ENCODE results near the gene EXOC4. TPM values are rescaled to one million over a fixed set of nuclear protein-coding genes. Genes with fewer than 3 reads are reported as not detected.

The EXOC4 gene
- total RNA-seq, 2 donors from 2014 or later: 106 to 115 TPM

GRCh38 chr7:133724694-133725093, 471.8 kb downstream of the EXOC4 start:
- H3K4me3 ChIP-seq (ENCODE audit: low read length): no peak overlapping the region
- H3K9me3 ChIP-seq (ENCODE audit: control insufficient read depth, low read length): no peaks in the 10 kb centered on the region
- Mint-ChIP-seq H3K9me3 (no peaks in the 10 kb centered on the region), H3K36me3 (ENCODE audit: low read depth) (no peaks in the 10 kb centered on the region), H3K4me3 (no peak overlapping the region), H3K4me1 (peaks cover 14% of the 10 kb centered on the region), H3K27ac (no peak overlapping the region), H3K27me3 (ENCODE audit: insufficient read depth) (no peaks in the 10 kb centered on the region)
- H3K27ac ChIP-seq (ENCODE audit: low read depth, low read length): no peak overlapping the region
- H3K4me1 ChIP-seq (ENCODE audit: control insufficient read depth, insufficient read depth, low read length): no peaks in the 10 kb centered on the region
- H3K27me3 ChIP-seq (ENCODE audit: control insufficient read depth, insufficient read depth, low read length, poor library complexity, severe bottlenecking): no peaks in the 10 kb centered on the region
- 90 to 100% methylated on average over 3 of the region's 3 CpGs for WGBS, 2 experiments (ENCODE audit: insufficient coverage in 1 of 2, insufficient read length in 1 of 2)
- no peaks in the 10 kb centered on the region for H3K36me3 ChIP-seq (ENCODE audit: control insufficient read depth, insufficient read depth, low read length)
- no peak overlapping the region for H3K9ac ChIP-seq (ENCODE audit: extremely low read depth, low read length, poor library complexity, severe bottlenecking)
- no peak for TF ChIP-seq CTCF (conservative IDR thresholded peaks at IDR 0.05)
- no peak for DNase-seq

DNA sequence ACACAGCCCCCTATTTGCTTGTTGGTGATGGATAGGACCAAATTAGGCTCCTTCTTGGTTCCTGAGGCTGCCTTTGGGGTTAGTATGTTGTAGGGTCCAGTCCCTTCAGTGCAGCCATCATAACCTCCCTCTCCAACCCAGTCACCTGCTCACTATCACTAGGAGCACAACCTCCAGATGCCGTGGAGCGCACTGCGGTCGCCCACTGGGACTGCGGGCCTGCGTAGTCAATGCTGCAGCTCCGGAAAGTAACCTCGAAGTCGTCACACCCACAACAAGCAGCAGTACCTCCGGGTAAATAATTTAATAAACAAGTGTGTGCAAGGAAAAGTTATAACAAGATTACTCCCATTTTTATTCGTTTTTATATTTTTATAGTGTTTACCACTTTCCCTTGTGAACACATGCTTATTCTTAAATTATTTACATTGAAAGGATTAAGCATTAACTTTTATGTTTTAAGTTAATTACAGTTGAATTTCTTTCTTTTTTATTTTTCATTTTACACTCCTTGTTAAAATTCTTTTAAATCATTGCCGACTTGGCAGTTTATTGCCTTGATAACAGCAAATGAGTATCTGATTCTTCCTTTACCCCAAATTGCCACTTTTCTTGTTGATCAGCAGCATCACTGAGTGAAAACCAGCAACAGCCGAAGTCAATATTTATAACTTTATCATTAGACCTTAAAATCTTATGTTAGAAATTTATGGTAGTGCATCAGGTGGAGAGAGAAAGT, 474.8 kb downstream of the EXOC4 start:
- H3K36me3 Mint-ChIP-seq (ENCODE audit: low read depth): no peaks in the 10 kb centered on the region
- Histone ChIP-seq H3K4me1 (ENCODE audit: control insufficient read depth, insufficient read depth, low read length) (no peaks in the 10 kb centered on the region), H3K4me3 (ENCODE audit: low read length) (no peak overlapping the region), H3K27me3 (ENCODE audit: control insufficient read depth, insufficient read depth, low read length, poor library complexity, severe bottlenecking) (no peaks in the 10 kb centered on the region), H3K9me3 (ENCODE audit: control insufficient read depth, low read length) (no peaks in the 10 kb centered on the region), H3K36me3 (ENCODE audit: control insufficient read depth, insufficient read depth, low read length) (no peaks in the 10 kb centered on the region), H3K27ac (ENCODE audit: low read depth, low read length) (no peak overlapping the region), H3K9ac (ENCODE audit: extremely low read depth, low read length, poor library complexity, severe bottlenecking) (no peak overlapping the region)
- no peak for DNase-seq
- 87 to 90% methylated on average over 11 to 13 of the region's 13 CpGs for WGBS, 2 experiments (ENCODE audit: insufficient coverage in 1 of 2, insufficient read length in 1 of 2)
- H3K27ac Mint-ChIP-seq: no peak overlapping the region
- no peak for TF ChIP-seq CTCF (conservative IDR thresholded peaks at IDR 0.05)
- no peaks in the 10 kb centered on the region for H3K9me3 Mint-ChIP-seq
- H3K4me3 Mint-ChIP-seq: no peak overlapping the region
- no peaks in the 10 kb centered on the region for H3K27me3 Mint-ChIP-seq (ENCODE audit: insufficient read depth)
- H3K4me1 Mint-ChIP-seq: peaks cover 14% of the 10 kb centered on the region

DNA sequence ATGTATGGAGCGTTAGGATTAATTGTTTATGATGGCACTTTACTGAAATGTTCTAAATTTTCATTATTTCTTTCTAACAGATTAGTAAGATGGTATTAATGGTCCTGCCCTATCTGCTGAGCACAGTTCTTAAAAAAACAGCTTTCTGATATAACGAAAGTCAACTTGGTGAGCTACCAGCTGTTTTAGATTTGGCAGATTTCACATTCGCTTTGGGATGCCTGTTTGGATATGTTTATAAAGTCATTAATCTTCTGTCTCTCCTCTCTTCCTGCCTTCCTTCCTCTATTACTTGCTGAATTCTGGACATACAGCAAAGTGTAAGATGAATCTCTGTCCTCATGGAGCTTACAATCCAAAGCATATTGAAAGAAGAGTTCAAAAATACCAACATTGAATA, 477.5 kb downstream of the EXOC4 start:
- no peaks in the 10 kb centered on the region for H3K36me3 Mint-ChIP-seq (ENCODE audit: low read depth)

More for the DNA sequence above, 477.5 kb downstream of the EXOC4 start:
- no peaks in the 10 kb centered on the region for H3K36me3 ChIP-seq (ENCODE audit: control insufficient read depth, insufficient read depth, low read length)
- Mint-ChIP-seq H3K4me1 (peaks cover 10% of the 10 kb centered on the region), H3K4me3 (no peak overlapping the region), H3K9me3 (no peaks in the 10 kb centered on the region), H3K27ac (no peak overlapping the region), H3K27me3 (ENCODE audit: insufficient read depth) (no peaks in the 10 kb centered on the region)
- H3K9ac ChIP-seq (ENCODE audit: extremely low read depth, low read length, poor library complexity, severe bottlenecking): no peak overlapping the region
- DNase-seq: no peak
- no peaks in the 10 kb centered on the region for H3K9me3 ChIP-seq (ENCODE audit: control insufficient read depth, low read length)
- no peaks in the 10 kb centered on the region for H3K4me1 ChIP-seq (ENCODE audit: control insufficient read depth, insufficient read depth, low read length)
- H3K4me3 ChIP-seq (ENCODE audit: low read length): no peak overlapping the region
- H3K27ac ChIP-seq (ENCODE audit: low read depth, low read length): no peak overlapping the region
- 93% methylated on average over 3 of the region's 3 CpGs; no CpG with 5 or more reads in 1 of the 2 experiments for WGBS, 2 experiments (ENCODE audit: insufficient coverage in 1 of 2, insufficient read length in 1 of 2)
- H3K27me3 ChIP-seq (ENCODE audit: control insufficient read depth, insufficient read depth, low read length, poor library complexity, severe bottlenecking): no peaks in the 10 kb centered on the region
- no peak for TF ChIP-seq CTCF (conservative IDR thresholded peaks at IDR 0.05)
